CD4-positive, alpha-beta T cell (primary cell): ENCODE results near the gene NXPH1. TPM values are rescaled to one million over a fixed set of nuclear protein-coding genes. Genes with fewer than 3 reads are reported as not detected.

ENCODE experiments used
- ATAC-seq: fragments of 200-7000 bp; cut with Tn5 transposase; one replicate; pipeline ENCODE4 v1.10.0; 2022; ENCODE audit warnings: mild to moderate bottlenecking; ENCODE audit not compliant: poor library complexity
- CTCF ChIA-PET: fragments of 350-600 bp; sonication (Branson Sonifier 250); formaldehyde crosslinking; loops from one replicate; lab custom pipeline; 2021; ENCODE audit warnings: antibody characterized with exemption, inconsistent platforms; lab: Charles Lee
- POLR2A ChIA-PET: fragments of 350-600 bp; sonication (Branson Sonifier 250); formaldehyde crosslinking; loops from one replicate; lab custom pipeline; 2021; ENCODE audit warnings: antibody characterized with exemption, inconsistent platforms; lab: Charles Lee
- DNase-seq, 14 experiments: peaks; one replicate each; pipeline ENCODE4 v3.0.0-alpha.2; 2013 to 2020; ENCODE audit warnings: mixed read lengths in 2 of 14
- H3K27ac ChIP-seq, 2 donors: one replicate each; pipeline versions ENCODE4 v1.5.1 to v1.7.0; 2013; ENCODE audit warnings: low read length in 2 of 2, low read depth in 1 of 2, mild to moderate bottlenecking in 1 of 2
- H3K27me3 ChIP-seq, 2 experiments: 1 replicate in 1 of 2; 2 replicates in 1 of 2; pipeline versions ENCODE4 v1.6.1 to v1.7.0; 2013; ENCODE audit warnings: low read length in 2 of 2, control low read depth in 1 of 2, mild to moderate bottlenecking in 1 of 2, moderate library complexity in 1 of 2; ENCODE audit not compliant: insufficient read depth in 2 of 2, control insufficient read depth in 1 of 2
- H3K36me3 ChIP-seq: one replicate; pipeline ENCODE4 v1.6.1; 2013; ENCODE audit warnings: low read length, control low read depth; ENCODE audit not compliant: insufficient read depth
- H3K4me1 ChIP-seq: one replicate; pipeline ENCODE4 v1.6.1; 2013; ENCODE audit warnings: low read length, control low read depth; ENCODE audit not compliant: insufficient read depth
- H3K4me3 ChIP-seq: one replicate; pipeline ENCODE4 v1.5.1; 2013; ENCODE audit warnings: mild to moderate bottlenecking, low read length, moderate library complexity
- H3K9me3 ChIP-seq, 2 experiments: 1 replicate in 1 of 2; 2 replicates in 1 of 2; pipeline versions ENCODE4 v1.6.1 to v1.7.0; 2013; ENCODE audit warnings: low read length in 2 of 2, mild to moderate bottlenecking in 2 of 2, control low read depth in 1 of 2, moderate library complexity in 1 of 2; ENCODE audit not compliant: control insufficient read depth in 1 of 2, insufficient read depth in 1 of 2
- H3K27ac Mint-ChIP-seq: one replicate; pipeline ENCODE4 v1.8.0; 2020; ENCODE audit warnings: mixed read lengths
- H3K27me3 Mint-ChIP-seq: one replicate; pipeline ENCODE4 v1.8.0; 2021; ENCODE audit warnings: mixed read lengths
- H3K36me3 Mint-ChIP-seq: one replicate; pipeline ENCODE4 v1.8.0; 2021; ENCODE audit warnings: low read depth, mixed read lengths
- H3K4me1 Mint-ChIP-seq: one replicate; pipeline ENCODE4 v1.8.0; 2021; ENCODE audit warnings: low read depth, mixed read lengths
- H3K4me3 Mint-ChIP-seq: one replicate; pipeline ENCODE4 v1.8.0; 2020; ENCODE audit warnings: mild to moderate bottlenecking, mixed read lengths
- H3K9me3 Mint-ChIP-seq: one replicate; pipeline ENCODE4 v1.8.0; 2020; ENCODE audit warnings: mixed read lengths
- intact Hi-C, 2 experiments: fragments of 100-400 bp; cut with DNase I in 1 of 2; cut with micrococcal nuclease in 1 of 2; formaldehyde crosslinking; loops; one replicate each; pipeline versions ENCODE4 v1.15.1 to v1.9.0; 2023 to 2025; cut with DNase I, micrococcal nuclease
- total RNA-seq, 174 experiments: library from RNA in 2 of 174; stranded (reverse) in 2 of 174; gene quantifications; one replicate each; pipeline ENCODE4 v1.2.3 and lab custom pipeline; 2021 to 2026
- TF ChIP-seq, protein P1 (sequence below): fragments of 200-600 bp; IDR thresholded peaks from one replicate; pipeline ENCODE4 v1.8.0; 2022; ENCODE audit warnings: antibody characterized with exemption, mild to moderate bottlenecking

NXPH1 gene
- total RNA-seq, 2 experiments from 2014 or later: not detected

DNA sequence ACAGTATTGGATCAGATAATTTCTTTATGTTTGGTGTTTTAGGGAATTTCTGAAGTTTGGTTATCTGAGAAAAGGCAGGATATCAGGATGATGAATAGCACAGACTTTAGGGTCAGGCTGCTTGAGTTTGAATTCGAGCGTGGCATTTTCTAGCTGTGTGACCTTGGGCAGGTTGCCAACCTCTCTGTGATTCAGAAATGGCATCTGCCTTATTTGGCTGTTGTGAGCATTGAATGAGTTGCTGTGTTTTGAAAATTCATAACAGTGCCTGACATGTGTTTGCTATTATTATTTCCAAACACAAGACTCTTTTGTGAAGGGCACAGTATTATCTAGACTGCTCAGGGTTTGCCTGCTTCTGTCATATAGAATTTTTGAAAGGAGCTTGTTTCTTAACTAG lies 66.9 kb downstream of the NXPH1 start:
- Histone ChIP-seq H3K4me1 (no peaks in the 10 kb centered on the region), H3K9me3 (no peaks in the 10 kb centered on the region), H3K4me3 (no peak overlapping the region), H3K27me3 (no peaks in the 10 kb centered on the region), H3K36me3 (no peaks in the 10 kb centered on the region), H3K27ac (no peak overlapping the region)
- ATAC-seq (no peak), DNase-seq (no peak)
- H3K9me3 Mint-ChIP-seq: peaks cover 7% of the 10 kb centered on the region
- POLR2A ChIA-PET: no interaction called here
- peaks cover 20% of the 10 kb centered on the region for H3K27me3 Mint-ChIP-seq
- TF ChIP-seq, protein P1, sequence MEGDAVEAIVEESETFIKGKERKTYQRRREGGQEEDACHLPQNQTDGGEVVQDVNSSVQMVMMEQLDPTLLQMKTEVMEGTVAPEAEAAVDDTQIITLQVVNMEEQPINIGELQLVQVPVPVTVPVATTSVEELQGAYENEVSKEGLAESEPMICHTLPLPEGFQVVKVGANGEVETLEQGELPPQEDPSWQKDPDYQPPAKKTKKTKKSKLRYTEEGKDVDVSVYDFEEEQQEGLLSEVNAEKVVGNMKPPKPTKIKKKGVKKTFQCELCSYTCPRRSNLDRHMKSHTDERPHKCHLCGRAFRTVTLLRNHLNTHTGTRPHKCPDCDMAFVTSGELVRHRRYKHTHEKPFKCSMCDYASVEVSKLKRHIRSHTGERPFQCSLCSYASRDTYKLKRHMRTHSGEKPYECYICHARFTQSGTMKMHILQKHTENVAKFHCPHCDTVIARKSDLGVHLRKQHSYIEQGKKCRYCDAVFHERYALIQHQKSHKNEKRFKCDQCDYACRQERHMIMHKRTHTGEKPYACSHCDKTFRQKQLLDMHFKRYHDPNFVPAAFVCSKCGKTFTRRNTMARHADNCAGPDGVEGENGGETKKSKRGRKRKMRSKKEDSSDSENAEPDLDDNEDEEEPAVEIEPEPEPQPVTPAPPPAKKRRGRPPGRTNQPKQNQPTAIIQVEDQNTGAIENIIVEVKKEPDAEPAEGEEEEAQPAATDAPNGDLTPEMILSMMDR: no peak
- CTCF ChIA-PET: no interaction called here
- H3K4me1 Mint-ChIP-seq: no peaks in the 10 kb centered on the region
- no peak overlapping the region for H3K27ac Mint-ChIP-seq
- no peaks in the 10 kb centered on the region for H3K36me3 Mint-ChIP-seq
- no peak overlapping the region for H3K4me3 Mint-ChIP-seq
- intact Hi-C loops: no loop called here

DNA sequence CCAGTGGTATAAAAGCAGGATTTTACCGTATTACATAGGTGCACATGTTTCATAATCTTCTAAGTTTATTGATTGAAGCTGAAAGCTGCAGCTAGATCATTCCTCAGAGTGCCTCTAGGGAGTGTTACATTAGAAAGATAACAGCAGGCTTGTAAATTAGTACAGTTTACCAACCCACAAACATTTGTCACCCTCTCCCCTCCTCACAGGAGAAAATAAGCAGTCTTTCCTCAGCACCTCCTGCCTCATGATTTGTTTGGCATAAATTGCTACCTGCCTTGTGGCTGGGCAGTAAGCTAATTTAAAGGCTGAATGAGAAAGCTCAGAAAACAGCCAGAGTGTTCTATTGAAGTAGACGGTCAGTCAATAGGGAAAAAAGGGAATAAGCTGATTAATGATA lies 74.2 kb downstream of the NXPH1 start:
- intact Hi-C loops: no loop called here
- Mint-ChIP-seq H3K4me3 (no peak overlapping the region), H3K4me1 (no peaks in the 10 kb centered on the region), H3K36me3 (no peaks in the 10 kb centered on the region), H3K27me3 (peaks cover 4% of the 10 kb centered on the region), H3K9me3 (peaks cover 4% of the 10 kb centered on the region), H3K27ac (no peak overlapping the region)
- POLR2A ChIA-PET: no interaction called here
- TF ChIP-seq, protein P1: no peak
- DNase-seq (no peak), ATAC-seq (no peak)
- Histone ChIP-seq H3K4me1 (no peaks in the 10 kb centered on the region), H3K27me3 (no peaks in the 10 kb centered on the region), H3K27ac (no peak overlapping the region), H3K4me3 (no peak overlapping the region), H3K9me3 (no peaks in the 10 kb centered on the region), H3K36me3 (no peaks in the 10 kb centered on the region)
- CTCF ChIA-PET: no interaction called here

DNA sequence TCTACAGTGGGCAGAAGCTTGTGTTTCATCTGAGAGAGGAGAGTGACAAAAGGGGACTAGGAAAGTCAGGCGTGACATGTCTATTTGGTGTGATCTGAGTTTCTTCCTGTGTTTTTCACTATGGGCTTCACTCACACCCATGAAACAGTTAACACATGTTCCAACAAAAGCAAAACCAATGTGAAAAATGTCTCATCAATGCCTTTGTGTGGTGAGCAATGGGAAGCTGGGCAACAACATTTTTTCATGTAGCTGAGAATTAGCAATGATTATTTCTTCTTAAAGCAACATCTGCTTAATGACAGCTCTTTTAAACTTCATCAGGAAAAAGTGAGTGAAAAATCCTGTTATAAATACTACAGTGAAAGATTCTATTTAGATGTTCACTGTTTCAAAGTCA lies 76.2 kb downstream of the NXPH1 start:
- TF ChIP-seq, protein P1: no peak
- ATAC-seq (no peak), DNase-seq (no peak)
- Histone ChIP-seq H3K27me3 (no peaks in the 10 kb centered on the region), H3K4me1 (no peaks in the 10 kb centered on the region), H3K36me3 (no peaks in the 10 kb centered on the region), H3K4me3 (no peak overlapping the region), H3K27ac (no peak overlapping the region), H3K9me3 (no peaks in the 10 kb centered on the region)
- Mint-ChIP-seq H3K27me3 (peaks cover 4% of the 10 kb centered on the region), H3K27ac (no peak overlapping the region), H3K4me1 (no peaks in the 10 kb centered on the region), H3K9me3 (no peaks in the 10 kb centered on the region), H3K36me3 (no peaks in the 10 kb centered on the region), H3K4me3 (no peak overlapping the region)
- intact Hi-C loops: no loop called here
- CTCF ChIA-PET: no interaction called here
- POLR2A ChIA-PET: no interaction called here
